Spleen (tissue), 11 donors: ENCODE measurements around the gene EMC9. TPM values are rescaled to one million over a fixed set of nuclear protein-coding genes. Genes with fewer than 3 reads are reported as not detected.

Experiments
- DNase-seq: peaks from one replicate; pipeline ENCODE4 v3.0.0-alpha.2; 2020
- H3K27ac ChIP-seq, 8 donors: fragments of 200-600 bp; sonication (generic) in 7 of 8; 1 replicate in 4 of 8; 2 replicates in 4 of 8; pipeline versions ENCODE4 v1.5.0 to v1.8.0; 2016 to 2021; ENCODE audit warnings: inconsistent platforms in 4 of 8, mild to moderate bottlenecking in 4 of 8, moderate library complexity in 1 of 8
- H3K27me3 ChIP-seq, 7 donors: fragments of 200-600 bp; sonication (generic) in 6 of 7; replicated peaks in 1 of 7; 1 replicate in 4 of 7; 2 replicates in 3 of 7; pipeline versions ENCODE4 v1.5.0 to v1.8.0; 2016 to 2021; ENCODE audit warnings: inconsistent platforms in 3 of 7, mild to moderate bottlenecking in 1 of 7
- H3K36me3 ChIP-seq, 6 donors: fragments of 200-600 bp; sonication (generic) in 5 of 6; 1 replicate in 4 of 6; 2 replicates in 2 of 6; pipeline versions ENCODE4 v1.5.0 to v1.8.0; 2016 to 2021; ENCODE audit warnings: inconsistent platforms in 2 of 6
- H3K4me1 ChIP-seq, 6 donors: fragments of 200-600 bp; sonication (generic) in 5 of 6; 1 replicate in 3 of 6; 2 replicates in 3 of 6; pipeline versions ENCODE4 v1.5.0 to v1.8.0; 2016 to 2021; ENCODE audit warnings: inconsistent platforms in 3 of 6
- H3K4me3 ChIP-seq, 8 donors: fragments of 200-600 bp; sonication (generic) in 7 of 8; 1 replicate in 4 of 8; 2 replicates in 4 of 8; pipeline versions ENCODE4 v1.5.0 to v1.8.0; 2016 to 2021; ENCODE audit warnings: inconsistent platforms in 4 of 8, mild to moderate bottlenecking in 4 of 8, moderate library complexity in 2 of 8
- H3K9me3 ChIP-seq, 8 donors: fragments of 200-600 bp; sonication (generic) in 7 of 8; 1 replicate in 4 of 8; 2 replicates in 4 of 8; pipeline versions ENCODE4 v1.5.0 to v1.8.0; 2016 to 2021; ENCODE audit warnings: inconsistent platforms in 4 of 8
- CTCF ChIP-seq, 11 experiments: fragments of 200-600 bp in 7 of 11; fragments of 450-650 bp in 4 of 11; sonication (generic) in 4 of 11; IDR thresholded peaks in 8 of 11; conservative IDR thresholded peaks in 3 of 11; 1 replicate in 7 of 11; 2 replicates in 4 of 11; pipeline versions ENCODE4 v1.4.0 to v1.8.0; 2016 to 2021; ENCODE audit warnings: antibody characterized with exemption in 11 of 11, inconsistent platforms in 4 of 11, mild to moderate bottlenecking in 1 of 11
- POLR2A ChIP-seq, 3 donors: fragments of 450-650 bp; IDR thresholded peaks; one replicate each; pipeline ENCODE4 v1.5.1; 2017; ENCODE audit warnings: antibody characterized with exemption in 3 of 3, mild to moderate bottlenecking in 1 of 3
- POLR2AphosphoS5 ChIP-seq, 3 donors: sonication (generic); formaldehyde crosslinking; IDR thresholded peaks; one replicate each; pipeline ENCODE4 v1.5.1; 2017; ENCODE audit warnings: antibody characterized with exemption in 3 of 3
- WGBS, 5 donors: extraction: QIAGEN DNeasy Blood & Tissue Kit in 3 of 5; methylation state at CpG; one replicate each; pipeline versions ENCODE4 v1.1.5 to v1.1.7; 2013 to 2018; 5-methylcytosine and 5-hydroxymethylcytosine counted together
- intact Hi-C: fragments of 100-400 bp; cut with DNase I; formaldehyde crosslinking; loops from one replicate; pipeline ENCODE4 v1.15.0; 2023; ENCODE audit warnings: low total_unique reads
- polyA plus RNA-seq, 3 donors: library from polyadenylated mRNA; stranded (reverse); fragments of 200-250 nt; gene quantifications; one replicate each; pipeline ENCODE4 v1.2.1, GENCODE V29; 2013
- total RNA-seq, 7 donors: library from RNA; depleted of rRNA in 3 of 7; stranded (reverse); fragments of >200 nt in 3 of 7; fragmentation: NEBNext Ultra II Directional in 4 of 7; extraction: Animal tissue kit (Norgen Biotek cat#: 25700) in 4 of 7; gene quantifications; one replicate each; pipeline versions ENCODE4 v1.1.0 to v1.2.1, GENCODE V29; 2016 to 2021
- donor health status: healthy with polysubstance abuse.
- donor health status: DM: no; HTN: no; CAD: no; lungs with moderate emphysema.
- donor health status: DM: no; HTN: no; CAD: no.
- donor health status: Bipolar disorder and iron deficiency.
- donor health status: healthy.
- donor health status: DM: no; HTN: no; CAD: no.
- donor health status: DM: yes; HTN: yes; CAD: no.

Gene EMC9
- total and polyA plus RNA-seq, 10 donors, result 17.7 to 50.6 (median 22.3) TPM

GRCh38 chr14:24160850-24161804 lies 19.7 kb upstream of the EMC9 start, which contains the start of gene IRF9:
TSS of gene IRF9 (plus strand) at chr14:24161265. CDS start at chr14:24162145, 880 bp downstream.
- intact Hi-C loops, result no loop called here
- DNase-seq, result peak; percentile 98
- Histone ChIP-seq H3K4me1 (peaks cover 31 to 87% (median 69%) of the 10 kb centered on the region in 6 donors), H3K36me3 (peaks cover 26 to 91% (median 76%) of the 10 kb centered on the region in 6 donors), H3K27ac (peak within 1 kb of the TSS; percentile 92 to 99 (median 97)), H3K4me3 (peak within 1 kb of the TSS; percentile 67 to 96 (median 78)), H3K27me3 (no peaks in the 10 kb centered on the region), H3K9me3 (no peaks in the 10 kb centered on the region)
- TF ChIP-seq CTCF (IDR thresholded peaks at IDR 0.05 in 8 of 11, conservative IDR thresholded peaks at IDR 0.05 in 3 of 11), result peak; percentile 92 to 100 (median 98)
- peak in 1 of 3 donors; percentile 69 for TF ChIP-seq POLR2A (IDR thresholded peaks at IDR 0.05)
- TF ChIP-seq POLR2AphosphoS5 (IDR thresholded peaks at IDR 0.05), result peak; percentile 91 to 97 (median 94)
- WGBS, 5 donors, result 0 to 2% (median 0%) methylated on average over 11 to 12 of the region's 12 CpGs

- Histone ChIP-seq H3K36me3 (peaks cover 20 to 91% (median 76%) of the 10 kb centered on the region in 6 donors), H3K4me3 (peak overlapping the region in 1 of 8 donors; percentile 82), H3K4me1 (peaks cover 31 to 87% (median 67%) of the 10 kb centered on the region in 6 donors), H3K27ac (peak overlapping the region; percentile 92 to 99 (median 97)), H3K27me3 (no peaks in the 10 kb centered on the region), H3K9me3 (no peaks in the 10 kb centered on the region)
- TF ChIP-seq CTCF (IDR thresholded peaks at IDR 0.05 in 8 of 11, conservative IDR thresholded peaks at IDR 0.05 in 3 of 11) (no peak), POLR2AphosphoS5 (IDR thresholded peaks at IDR 0.05) (no peak), POLR2A (IDR thresholded peaks at IDR 0.05) (no peak)
- WGBS, 5 donors, result 88 to 100% (median 90%) methylated on average over 4 of the region's 4 CpGs
- DNase-seq, result no peak
- intact Hi-C loops, result no loop called here
Measured at GRCh38 chr14:24160499-24160849, 19.1 kb upstream of the EMC9 start.

- Histone ChIP-seq H3K27ac (peak overlapping the region; percentile 92 to 99 (median 97)), H3K4me1 (peaks cover 31 to 87% (median 64%) of the 10 kb centered on the region in 6 donors), H3K9me3 (no peaks in the 10 kb centered on the region), H3K36me3 (peaks cover 16 to 91% (median 76%) of the 10 kb centered on the region in 6 donors), H3K27me3 (no peaks in the 10 kb centered on the region), H3K4me3 (no peak overlapping the region)
- 91 to 96% (median 95%) methylated on average over 11 of the region's 11 CpGs for WGBS, 5 donors
- peak; percentile 80 for DNase-seq
- TF ChIP-seq POLR2AphosphoS5 (IDR thresholded peaks at IDR 0.05), result peak in 2 of 3 donors; percentile 21 to 35
- TF ChIP-seq POLR2A (IDR thresholded peaks at IDR 0.05), result no peak
- intact Hi-C loops, result no loop called here
Measured at GRCh38 chr14:24159777-24160498, 18.5 kb upstream of the EMC9 start.

GRCh38 chr14:24157331-24157730 lies 15.9 kb upstream of the EMC9 start:
- peaks cover 0 to 91% (median 77%) of the 10 kb centered on the region in 6 donors for H3K36me3 ChIP-seq
- DNase-seq, result no peak
- intact Hi-C loops, result no loop called here
- 77 to 88% (median 80%) methylated on average over 12 of the region's 12 CpGs for WGBS, 5 donors
- no peak for TF ChIP-seq CTCF (IDR thresholded peaks at IDR 0.05 in 8 of 11, conservative IDR thresholded peaks at IDR 0.05 in 3 of 11)
- no peak for TF ChIP-seq POLR2A (IDR thresholded peaks at IDR 0.05)
- TF ChIP-seq POLR2AphosphoS5 (IDR thresholded peaks at IDR 0.05), result peak; percentile 41 to 79 (median 64)
- H3K4me3 ChIP-seq, result no peak overlapping the region
- no peaks in the 10 kb centered on the region for H3K27me3 ChIP-seq
- peak overlapping the region in 7 of 8 donors; percentile 4 to 84 (median 69) for H3K27ac ChIP-seq
- peaks cover 10 to 66% (median 37%) of the 10 kb centered on the region in 6 donors for H3K4me1 ChIP-seq
- H3K9me3 ChIP-seq, result no peaks in the 10 kb centered on the region
